GM19023 (cell line): Measurements from ENCODE around the gene ZYX.
"Not testable (repeated sequence)": the region's sequence is repeated elsewhere in the genome, so short reads cannot be mapped to it uniquely, and the experiment has no call there.

Experiments used
- ATAC-seq: cut with Tn5 transposase; IDR thresholded peaks from one replicate; pipeline ENCODE4 v1.9.1; 2021; ENCODE audit warnings: mild to moderate bottlenecking, moderate library complexity; ENCODE audit not compliant: unreplicated experiment

The ZYX gene

GRCh38 chr7:143384661-143385631, 3.8 kb downstream of the ZYX start:
- ATAC-seq: no peak

GRCh38 chr7:143385891-143386781, 5.0 kb downstream of the ZYX start:
- no peak for ATAC-seq

GRCh38 chr7:143387156-143387975, 6.2 kb downstream of the ZYX start:
- ATAC-seq: no peak

GRCh38 chr7:143388051-143388450, 6.9 kb downstream of the ZYX start:
- ATAC-seq: no peak

DNA sequence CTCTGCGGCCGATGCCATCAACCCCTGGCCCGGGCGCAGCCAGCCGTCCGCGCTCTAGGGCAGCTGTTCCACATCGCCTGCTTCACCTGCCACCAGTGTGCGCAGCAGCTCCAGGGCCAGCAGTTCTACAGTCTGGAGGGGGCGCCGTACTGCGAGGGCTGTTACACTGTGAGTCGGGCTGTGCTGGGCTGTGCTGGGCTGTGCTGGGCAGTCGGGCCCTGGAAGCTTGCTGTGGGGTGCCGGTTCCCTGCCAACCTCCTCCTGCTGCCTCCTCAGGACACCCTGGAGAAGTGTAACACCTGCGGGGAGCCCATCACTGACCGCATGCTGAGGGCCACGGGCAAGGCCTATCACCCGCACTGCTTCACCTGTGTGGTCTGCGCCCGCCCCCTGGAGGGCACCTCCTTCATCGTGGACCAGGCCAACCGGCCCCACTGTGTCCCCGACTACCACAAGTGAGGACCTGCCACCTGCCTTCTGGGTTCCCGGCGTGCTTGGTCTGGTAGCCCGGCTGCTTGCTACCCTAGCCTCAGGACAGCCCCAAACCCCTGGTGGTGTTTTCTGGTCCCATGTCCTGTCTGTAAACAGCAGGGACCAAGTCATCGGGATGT, 7.5 kb downstream of the ZYX start:
- no peak for ATAC-seq

DNA sequence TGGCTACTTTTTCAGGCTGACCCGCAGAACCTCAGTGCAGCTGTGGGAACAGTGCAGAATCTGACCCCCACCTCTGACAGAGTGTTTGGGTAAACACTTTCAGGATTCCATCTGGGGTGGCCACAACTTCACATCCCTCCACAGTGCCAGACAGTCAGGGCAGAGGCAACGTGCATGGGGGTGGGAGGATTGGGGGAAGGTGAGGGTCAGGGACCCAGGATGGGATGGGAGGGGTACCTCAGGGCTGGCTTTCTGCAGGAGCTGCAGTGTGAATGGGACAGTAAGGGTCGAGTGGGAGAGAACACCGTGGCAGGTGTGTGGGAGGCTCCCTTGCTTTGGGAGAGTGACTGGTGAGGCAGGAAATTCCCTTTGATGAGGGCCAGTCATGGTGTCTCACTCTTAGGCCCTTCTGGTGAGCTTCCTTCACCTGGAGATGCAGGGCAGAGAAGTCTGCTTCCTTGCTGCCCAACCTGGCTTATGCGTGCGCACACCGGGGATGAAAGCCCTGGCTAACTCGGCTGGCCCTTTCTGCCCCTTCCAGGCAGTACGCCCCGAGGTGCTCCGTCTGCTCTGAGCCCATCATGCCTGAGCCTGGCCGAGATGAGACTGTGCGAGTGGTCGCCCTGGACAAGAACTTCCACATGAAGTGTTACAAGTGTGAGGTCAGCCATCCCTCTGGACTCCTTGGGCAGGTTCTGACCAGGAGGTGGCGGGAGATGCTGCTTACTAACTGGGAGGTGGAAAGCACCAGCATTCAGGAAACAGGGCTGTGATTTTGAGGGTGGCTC, 8.4 kb downstream of the ZYX start:
- ATAC-seq: no peak

DNA sequence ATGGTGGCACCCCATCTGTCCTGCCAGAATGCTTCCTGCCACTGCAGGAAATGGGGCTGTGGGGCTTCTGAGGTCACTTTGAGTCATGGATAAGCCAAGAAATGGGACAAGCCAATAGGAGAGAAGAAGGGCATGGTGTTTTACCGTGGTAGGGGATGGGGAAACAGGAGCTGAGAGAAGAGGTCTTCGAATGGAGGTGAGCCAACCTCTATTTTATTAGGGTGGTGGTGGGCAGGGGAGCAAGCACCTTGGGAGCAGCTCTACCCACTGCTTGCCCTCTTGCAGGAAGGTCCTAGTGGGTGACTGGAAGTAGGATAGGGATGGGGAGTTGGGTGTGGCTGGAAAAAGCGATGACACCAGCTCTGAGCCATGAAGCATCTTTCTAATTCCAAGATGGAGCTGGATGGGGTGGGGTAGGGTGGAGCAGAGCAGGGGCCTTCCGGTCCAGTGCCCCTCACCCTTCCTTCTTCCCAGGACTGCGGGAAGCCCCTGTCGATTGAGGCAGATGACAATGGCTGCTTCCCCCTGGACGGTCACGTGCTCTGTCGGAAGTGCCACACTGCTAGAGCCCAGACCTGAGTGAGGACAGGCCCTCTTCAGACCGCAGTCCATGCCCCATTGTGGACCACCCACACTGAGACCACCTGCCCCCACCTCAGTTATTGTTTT, 9.1 kb downstream of the ZYX start:
- no peak for ATAC-seq

DNA sequence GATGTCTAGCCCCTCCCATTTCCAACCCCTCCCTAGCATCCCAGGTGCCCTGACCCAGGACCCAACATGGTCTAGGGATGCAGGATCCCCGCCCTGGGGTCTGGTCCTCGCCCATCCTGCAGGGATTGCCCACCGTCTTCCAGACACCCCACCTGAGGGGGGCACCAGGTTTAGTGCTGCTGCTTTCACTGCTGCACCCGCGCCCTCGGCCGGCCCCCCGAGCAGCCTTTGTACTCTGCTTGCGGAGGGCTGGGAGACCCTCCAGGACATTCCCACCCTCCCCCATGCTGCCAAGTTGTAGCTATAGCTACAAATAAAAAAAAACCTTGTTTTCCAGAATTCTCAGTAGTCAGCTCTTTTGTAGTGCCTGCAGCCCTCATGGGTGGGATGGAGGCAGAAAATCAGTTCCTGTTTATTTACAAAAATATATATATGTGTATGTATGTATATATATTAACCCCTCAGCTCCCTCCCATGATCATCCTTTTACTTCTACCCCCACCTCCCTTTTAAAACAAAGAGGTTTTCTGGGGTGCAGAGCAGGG, 9.7 kb downstream of the ZYX start:
- ATAC-seq: no peak

DNA sequence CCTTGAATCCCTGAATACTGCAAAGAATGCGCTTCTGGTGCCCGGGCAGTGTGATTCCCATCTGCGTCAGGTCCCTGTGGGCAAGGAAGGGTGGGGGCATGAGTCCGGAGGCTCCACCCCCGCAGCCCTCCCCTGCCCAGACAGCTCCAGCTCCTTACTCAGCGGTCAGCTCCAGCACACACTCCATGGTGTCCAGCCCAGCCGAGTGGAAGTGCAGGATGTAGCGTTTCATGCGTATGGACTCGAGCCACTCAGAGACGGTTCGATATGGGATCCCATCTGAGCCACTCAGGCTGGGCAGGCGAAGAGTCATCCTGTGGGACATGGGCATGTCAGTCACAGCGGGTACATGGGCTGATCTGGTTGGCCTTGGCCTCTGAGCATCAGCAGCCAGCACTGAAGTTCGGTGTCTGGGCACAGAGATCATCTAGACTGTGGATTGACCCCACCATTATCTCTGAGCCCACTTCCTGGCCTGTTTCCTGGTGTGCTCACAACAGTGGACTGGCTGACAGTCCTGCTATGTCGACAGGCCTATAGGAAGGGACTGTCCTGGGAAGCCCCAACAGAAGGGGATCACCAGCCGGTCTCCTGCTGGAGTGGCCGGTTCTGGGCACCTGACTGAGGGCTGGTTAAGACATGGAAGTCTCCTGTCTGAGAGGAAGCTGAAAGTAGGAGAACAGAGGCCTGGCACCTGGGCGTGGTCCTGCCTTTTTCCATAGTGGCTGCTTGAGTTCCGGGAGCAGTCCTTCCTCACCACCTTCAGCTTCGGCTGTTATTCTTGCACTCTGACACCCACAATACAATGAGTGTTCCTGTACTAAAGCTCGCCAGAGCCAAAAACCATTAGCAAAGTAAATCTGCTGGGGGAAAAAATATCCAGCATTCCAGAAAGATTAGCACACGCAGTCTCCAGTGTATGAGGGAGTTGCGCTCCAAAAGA, 10.6 kb downstream of the ZYX start:
- no peak for ATAC-seq

- not testable (repeated sequence) for ATAC-seq
Observed at GRCh38 chr7:143392427-143392826, 11.3 kb downstream of the ZYX start.

DNA sequence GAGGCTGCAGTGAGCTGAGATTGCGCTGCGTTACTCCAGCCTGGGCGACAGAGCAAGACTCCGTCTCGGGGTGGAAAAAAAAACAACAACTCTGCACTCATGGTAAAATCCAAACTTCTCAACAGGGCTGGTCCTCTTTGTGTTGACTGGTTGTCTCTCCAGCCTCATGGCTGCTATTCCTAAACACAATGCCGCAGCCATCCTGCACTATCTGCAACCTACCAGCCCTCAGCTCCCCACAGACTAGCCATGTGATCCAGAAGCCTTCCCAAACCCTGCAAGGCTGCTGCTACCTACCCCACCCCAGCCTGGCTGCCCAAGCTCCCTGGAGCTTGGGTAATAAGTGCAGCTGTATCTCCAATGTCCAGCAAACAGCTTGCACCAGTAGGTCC, 11.7 kb downstream of the ZYX start:
- ATAC-seq: no peak

- no peak for ATAC-seq
Observed at GRCh38 chr7:143393267-143394041, 12.3 kb downstream of the ZYX start.

DNA sequence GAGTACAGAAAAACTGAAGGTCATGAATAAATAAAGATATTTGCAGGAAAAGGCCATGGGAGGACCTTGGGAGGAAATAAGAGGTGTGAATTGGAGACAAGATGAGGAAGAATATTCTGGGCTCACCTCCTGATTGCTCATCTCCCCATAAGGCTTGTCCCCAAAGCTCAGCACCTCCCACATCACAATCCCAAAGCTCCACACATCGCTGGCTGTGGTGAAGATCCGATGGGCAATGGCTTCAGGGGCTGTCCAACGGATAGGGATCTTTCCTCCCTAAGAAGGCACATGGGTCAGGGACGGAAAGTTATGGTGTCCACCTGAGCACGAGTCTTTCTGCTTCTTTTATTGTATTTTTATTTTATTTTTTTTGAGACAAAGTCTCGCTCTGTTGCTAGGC, 12.9 kb downstream of the ZYX start:
- ATAC-seq: no peak

GRCh38 chr7:143394777-143395176, 13.6 kb downstream of the ZYX start:
- no peak for ATAC-seq

DNA sequence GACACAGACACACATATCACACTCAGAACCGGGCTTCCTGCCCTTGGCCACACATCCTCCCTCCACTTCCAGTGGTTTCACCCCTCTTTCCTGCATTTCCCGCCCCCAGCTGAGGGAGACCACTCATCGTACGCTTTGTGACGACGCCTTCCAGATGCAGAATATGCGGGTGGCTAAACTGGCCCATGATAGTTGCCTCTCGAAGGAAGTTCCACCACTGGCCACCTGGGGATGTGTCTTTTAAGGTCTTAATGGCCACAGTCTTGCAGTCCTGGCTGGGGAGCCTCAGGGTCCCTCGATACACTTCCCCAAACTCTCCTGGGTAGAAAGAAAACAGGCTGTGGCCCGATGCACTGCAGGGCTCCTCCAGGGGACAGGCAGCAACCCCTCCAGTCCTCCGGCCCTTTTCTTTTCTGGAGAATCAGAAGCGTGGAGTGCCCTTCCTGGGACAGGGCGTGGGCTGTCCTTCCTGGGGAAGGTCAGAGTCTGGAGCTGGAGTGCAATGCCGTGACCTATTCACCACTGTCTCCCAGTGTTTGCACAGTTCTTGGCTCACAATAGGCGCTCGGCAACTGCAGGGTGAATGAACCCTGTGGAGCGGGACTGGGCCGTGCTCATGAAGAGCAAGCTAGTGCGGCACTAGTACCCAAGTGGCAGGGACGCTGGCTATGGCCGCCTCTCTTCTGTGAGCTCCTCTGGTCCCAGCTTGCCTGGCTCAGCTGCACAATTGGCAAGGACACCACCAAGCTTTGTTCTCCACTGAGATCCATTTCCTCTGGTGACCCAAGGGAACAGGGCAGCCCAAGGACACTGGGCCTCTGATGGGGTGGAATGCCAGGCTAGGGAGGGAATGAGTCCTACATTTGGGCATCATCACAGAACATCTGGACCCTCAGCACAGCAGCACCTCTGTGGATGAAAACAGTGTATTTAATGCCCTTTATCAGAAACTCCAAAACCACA, 14.3 kb downstream of the ZYX start:
- ATAC-seq: no peak

- ATAC-seq: no peak
Observed at GRCh38 chr7:143396182-143396581, 15.0 kb downstream of the ZYX start.
